K562 (cell line): Measurements from ENCODE around the gene UBN1. TPM values are rescaled to one million over a fixed set of nuclear protein-coding genes. Genes with fewer than 3 reads are reported as not detected.

Experiments
- ATAC-seq: fragments of 200-7000 bp; cut with Tn5 transposase; 3 replicates; pipeline ENCODE4 v1.9.1; 2020; ENCODE audit warnings: moderate library complexity
- BruUV-seq: library from RNA; stranded (reverse); fragments of 400-500 nt; replicated peaks from 2 replicates; lab custom pipeline; 2021; lab: Mats Ljungman, UMichigan
- CTCF ChIA-PET: fragments of 300-600 bp; formaldehyde crosslinking; extraction: SDS; loops from one replicate; lab custom pipeline; 2021; ENCODE audit warnings: low intra/inter-chr PET ratio; lab: Yijun Ruan, JAX
- POLR2A ChIA-PET: fragments of 300-600, 350-650 bp; sonication (Branson Sonifier 250); formaldehyde crosslinking; extraction: SDS; loops from one replicate; lab custom pipeline; 2021; ENCODE audit warnings: antibody characterized with exemption, inconsistent platforms; lab: Yijun Ruan, JAX
- DNase-seq, 4 experiments: peaks; one replicate each; pipeline versions ENCODE4 v3.0.0 to v3.0.0-alpha.2; 2011 to 2018; ENCODE audit warnings: low spot score in 3 of 4, mixed read lengths in 3 of 4; ENCODE audit errors: extremely low read depth in 1 of 4
- FAIRE-seq: peaks from 2 replicates; lab custom pipeline; 2011; peaks lifted over from hg19 to GRCh38; lab: Jason Lieb, UNC
- H2AFZ ChIP-seq: 2 replicates; pipeline ENCODE4 v1.6.0; 2011; ENCODE audit warnings: low read depth, low read length, control low read depth, inconsistent platforms
- H3K27ac ChIP-seq: fragments of 200-600 bp; 3 replicates; pipeline ENCODE4 v1.8.0; 2011; ENCODE audit warnings: low read depth, mild to moderate bottlenecking, control low read depth, inconsistent platforms, low read length, moderate library complexity, mixed read lengths; ENCODE audit errors: extremely low read depth
- H3K27me3 ChIP-seq, 2 experiments: fragments of 300-600 bp in 1 of 2; 2 replicates in 1 of 2; 3 replicates in 1 of 2; pipeline versions ENCODE4 v1.6.0 to v1.8.0; 2011; ENCODE audit warnings: inconsistent platforms in 2 of 2, low read length in 2 of 2, mild to moderate bottlenecking in 1 of 2, mixed read lengths in 1 of 2, moderate library complexity in 1 of 2; ENCODE audit not compliant: control insufficient read depth in 2 of 2, insufficient read depth in 2 of 2
- H3K36me3 ChIP-seq: fragments of 300-600 bp; 3 replicates; pipeline ENCODE4 v1.8.0; 2011; ENCODE audit warnings: mild to moderate bottlenecking, low read length, inconsistent platforms; ENCODE audit not compliant: control insufficient read depth, insufficient read depth
- H3K4me1 ChIP-seq, 2 experiments: fragments of 200-600 bp in 1 of 2; replicated peaks in 1 of 2; 2 replicates in 1 of 2; 3 replicates in 1 of 2; pipeline versions ENCODE4 v1.5.1 to v1.8.0; 2011; ENCODE audit warnings: inconsistent platforms in 2 of 2, low read length in 2 of 2, mild to moderate bottlenecking in 1 of 2, mixed read lengths in 1 of 2, moderate library complexity in 1 of 2; ENCODE audit not compliant: control insufficient read depth in 2 of 2, insufficient read depth in 2 of 2
- H3K4me2 ChIP-seq: 2 replicates; pipeline ENCODE4 v1.6.1; 2011; ENCODE audit warnings: low read length, control low read depth, inconsistent platforms, mixed read lengths; ENCODE audit not compliant: insufficient read depth
- H3K4me3 ChIP-seq: fragments of 200-600 bp; sonication (generic), shearing (Covaris generic); 2 replicates; pipeline ENCODE4 v1.5.1; 2016; ENCODE audit warnings: control low read depth, inconsistent platforms
- H3K79me2 ChIP-seq: fragments of 200-600 bp; 3 replicates; pipeline ENCODE4 v1.8.0; 2011; ENCODE audit warnings: low read length, inconsistent platforms; ENCODE audit not compliant: control insufficient read depth, insufficient read depth
- H3K9ac ChIP-seq, 2 experiments: 2 replicates each; pipeline versions ENCODE4 v1.6.0 to v1.6.1; 2011; ENCODE audit warnings: low read depth in 2 of 2, low read length in 2 of 2, control low read depth in 1 of 2, inconsistent platforms in 1 of 2, mild to moderate bottlenecking in 1 of 2, mixed read lengths in 1 of 2; ENCODE audit not compliant: insufficient read depth in 1 of 2
- H3K9me1 ChIP-seq: one replicate; pipeline ENCODE4 v1.6.0; 2011; ENCODE audit warnings: inconsistent platforms, mild to moderate bottlenecking, low read length, moderate library complexity; ENCODE audit not compliant: control insufficient read depth, insufficient read depth
- H3K9me3 ChIP-seq: replicated peaks from 2 replicates; pipeline ENCODE4 v1.5.1; 2011; ENCODE audit warnings: low read depth, low read length, inconsistent platforms; ENCODE audit not compliant: control insufficient read depth, insufficient read depth
- H4K20me1 ChIP-seq: replicated peaks from 2 replicates; pipeline ENCODE4 v1.6.1; 2011; ENCODE audit warnings: low read length, inconsistent platforms, mixed read lengths; ENCODE audit not compliant: control insufficient read depth, insufficient read depth
- ATF2 ChIP-seq: sonication (generic); formaldehyde crosslinking; IDR thresholded peaks from 2 replicates; pipeline ENCODE4 v1.8.1; 2022; ENCODE audit warnings: missing genetic modification reagents
- BDP1 ChIP-seq: IDR thresholded peaks from 3 replicates; pipeline ENCODE4 v1.6.1; 2011; ENCODE audit not compliant: insufficient read length, insufficient read depth
- ESRRB ChIP-seq: fragments of 250-450 bp; sonication (Bioruptor Pico); IDR thresholded peaks from 2 replicates; pipeline ENCODE4 v1.5.0; 2020; ENCODE audit warnings: mild to moderate bottlenecking, moderate library complexity, borderline replicate concordance
- POLR2AphosphoS5 ChIP-seq: IDR thresholded peaks from 2 replicates; pipeline ENCODE4 v1.6.1; 2011; ENCODE audit warnings: mild to moderate bottlenecking, low read depth, low read length, moderate library complexity; ENCODE audit not compliant: control insufficient read depth, insufficient read depth
- ZBTB26 ChIP-seq: fragments of 450-650 bp; formaldehyde crosslinking; IDR thresholded peaks from 2 replicates; pipeline ENCODE4 v1.4.0; 2022; ENCODE audit warnings: missing genetic modification characterization
- ZNF407 ChIP-seq: fragments of 450-650 bp; IDR thresholded peaks from 2 replicates; pipeline ENCODE4 v1.6.1; 2016; ENCODE audit warnings: low read depth
- WGBS: fragments of 100-300 bp; shearing (Covaris generic); methylation state at CpG from one replicate; pipeline ENCODE4 v1.1.6; 2016; ENCODE audit warnings: low coverage, mixed read lengths; ENCODE audit not compliant: insufficient coverage; ENCODE audit errors: missing lambda C conversion rate; 5-methylcytosine and 5-hydroxymethylcytosine counted together
- in situ Hi-C: fragments of 300-500 bp; cut with MboI; formaldehyde crosslinking; loops from 4 replicates; pipeline ENCODE4 v1.15.0; 2018; ENCODE audit warnings: inconsistent platforms, mixed read lengths
- intact Hi-C: fragments of 100-400 bp; cut with micrococcal nuclease; formaldehyde crosslinking; loops from 2 replicates; pipeline ENCODE4 v1.14.2; 2022
- polyA plus RNA-seq, 8 experiments: library from polyadenylated mRNA; depleted of rRNA in 4 of 8; stranded (reverse) in 5 of 8; unstranded in 3 of 8; fragments of >200 nt; fragmentation: Nextera tagmentation in 2 of 8; fragmentation: Illumina TruSeq in 1 of 8; extraction: Ambion mirVana in 2 of 8; extraction: Trizol in 1 of 8; gene quantifications; 2 replicates each; pipeline versions ENCODE4 v1.2.1 to v1.2.3, GENCODE V29; 2011 to 2014; ENCODE audit warnings: inconsistent platforms in 1 of 8, missing spikeins in 1 of 8
- total RNA-seq, 7 experiments: library from RNA; depleted of rRNA in 6 of 7; stranded (reverse); fragments of >200 nt in 6 of 7; fragmentation: Illumina TruSeq in 2 of 7; extraction: Trizol in 2 of 7; gene quantifications; 2 replicates each; pipeline versions ENCODE4 v1.2.1 to v1.2.3, GENCODE V29; 2011 to 2021; ENCODE audit warnings: low replicate concordance in 1 of 7

UBN1 gene
- total and polyA plus RNA-seq, 9 of the 15 experiments (the other 6 are each of a cell fraction or from before 2014, with no cell fraction given), result 1.5 to 45.7 (median 20.6) TPM

- Histone ChIP-seq H3K4me3 (no peak overlapping the region), H3K27ac (no peak overlapping the region), H3K27me3 (no peaks in the 10 kb centered on the region), H3K4me1 (peaks cover 7 to 11% of the 10 kb centered on the region in 2 experiments; a peak in 4 of 5 replicates), H3K9ac (no peak overlapping the region), H3K9me1 (no peaks in the 10 kb centered on the region), H4K20me1 (peaks cover 11% of the 10 kb centered on the region), H2AFZ (no peak overlapping the region)
- no peak for FAIRE-seq
- no peak for ATAC-seq
- no TSS peak for BruUV-seq
- POLR2A ChIA-PET, result interaction anchor here (0.6 to 1.5 kb wide), 6 partner anchors 10 to 131 kb away, joined by 3 to 7 read pairs (median 3); partner anchors contain the start of genes ANKS3, DNAAF8, GLYR1 and UBN1
- intact Hi-C loops (no loop called here), in situ Hi-C loops (no loop called here)
- no peak for TF ChIP-seq ZBTB26 (CRISPR knock-in tag)
- TF ChIP-seq ATF2 (CRISPR knock-in tag), result no peak
- TF ChIP-seq BDP1, result no peak
- no peak for TF ChIP-seq ESRRB
- TF ChIP-seq ZNF407, result no peak
- 0 out of 2 replicates have a peak, but pooled peaks have one; percentile 19 for TF ChIP-seq POLR2AphosphoS5
- TF ChIP-seq, all 486 proteins: peak for 1
- no peak overlapping the region for H3K4me2 ChIP-seq
- WGBS, result 91% methylated on average over 12 of the region's 13 CpGs
- no peaks in the 10 kb centered on the region for H3K9me3 ChIP-seq
- CTCF ChIA-PET, result no interaction called here
- peaks cover 92% of the 10 kb centered on the region for H3K36me3 ChIP-seq
- no peak for DNase-seq
- peaks cover 26% of the 10 kb centered on the region for H3K79me2 ChIP-seq
Measured at GRCh38 chr16:4837733-4838501, 9.4 kb upstream of the UBN1 start.
